ENCODE results near the gene TLE4.

GRCh38 chr9:79658926-79659325 lies 87.2 kb downstream of the TLE4 start:
- TF ChIP-seq CTCF (IDR thresholded peaks at IDR 0.05), result no peak
- TF ChIP-seq POLR2A (IDR thresholded peaks at IDR 0.05), result no peak
